Activated CD4-positive, CD25-positive, alpha-beta regulatory T cell treated with anti-CD3 and anti-CD28 coated beads, Interleukin-2, amount 50 U/mL, for 16 hours (primary cell): ENCODE results near the gene ME3.

Experiments used
- DNase-seq: peaks from one replicate; pipeline ENCODE4 v3.0.0-alpha.2; 2020; ENCODE audit warnings: low read depth, low spot score

ME3 gene

GRCh38 chr11:86692746-86693145 lies 20.3 kb upstream of the ME3 start:
- no peak for DNase-seq

- no peak for DNase-seq
Measured at GRCh38 chr11:86692317-86692716, 19.9 kb upstream of the ME3 start.

GRCh38 chr11:86688398-86689179 lies 16.2 kb upstream of the ME3 start:
- DNase-seq: no peak

- no peak for DNase-seq
Measured at GRCh38 chr11:86687185-86687778, 14.9 kb upstream of the ME3 start.

GRCh38 chr11:86686531-86686930 lies 14.1 kb upstream of the ME3 start:
- DNase-seq: no peak

- DNase-seq: no peak
Measured at GRCh38 chr11:86681483-86681756, 9.0 kb upstream of the ME3 start.

- DNase-seq: no peak
Measured at GRCh38 chr11:86680716-86681482, 8.5 kb upstream of the ME3 start.

GRCh38 chr11:86678823-86679222 lies 6.4 kb upstream of the ME3 start:
- DNase-seq: no peak

- DNase-seq: no peak
Measured at GRCh38 chr11:86678296-86678695, 5.9 kb upstream of the ME3 start.

GRCh38 chr11:86676533-86677154 lies 4.2 kb upstream of the ME3 start:
- no peak for DNase-seq

- no peak for DNase-seq
Measured at GRCh38 chr11:86676010-86676409, 3.6 kb upstream of the ME3 start.

GRCh38 chr11:86675017-86675416 lies 2.6 kb upstream of the ME3 start:
- no peak for DNase-seq

- no peak for DNase-seq
Measured at GRCh38 chr11:86673872-86674750, 1.7 kb upstream of the ME3 start.

- no peak for DNase-seq
Measured at GRCh38 chr11:86673055-86673843, 833 bp upstream of the ME3 start.

GRCh38 chr11:86671531-86672006 lies 847 bp downstream of the ME3 start:
- no peak for DNase-seq

- no peak for DNase-seq
Measured at GRCh38 chr11:86670911-86671310, 1.5 kb downstream of the ME3 start.

- no peak for DNase-seq
Measured at GRCh38 chr11:86670181-86670580, 2.2 kb downstream of the ME3 start.

- no peak for DNase-seq
Measured at GRCh38 chr11:86669424-86669823, 3.0 kb downstream of the ME3 start.

- DNase-seq: no peak
Measured at GRCh38 chr11:86668929-86669328, 3.5 kb downstream of the ME3 start.

- no peak for DNase-seq
Measured at GRCh38 chr11:86666193-86666592, 6.2 kb downstream of the ME3 start.

GRCh38 chr11:86664930-86665329 lies 7.5 kb downstream of the ME3 start:
- no peak for DNase-seq
